Mesenteric fat pad (tissue), 1 donor: ENCODE results near the gene XXYLT1. TPM values are rescaled to one million over a fixed set of nuclear protein-coding genes. Genes with fewer than 3 reads are reported as not detected.

Experiments
- DNase-seq: peaks from one replicate; pipeline ENCODE4 v3.0.0-alpha.2; 2020; ENCODE audit warnings: low spot score
- total RNA-seq: library from RNA; stranded (reverse); fragmentation: NEBNext Ultra II Directional; extraction: Animal tissue kit (Norgen Biotek cat#: 25700); gene quantifications from one replicate; pipeline ENCODE4 v1.2.1, GENCODE V29; 2021
- donor health status: DM: yes; HTN: yes; CAD: no.

The XXYLT1 gene
- total RNA-seq, 1 donor from 2014 or later: 17.0 TPM

DNA sequence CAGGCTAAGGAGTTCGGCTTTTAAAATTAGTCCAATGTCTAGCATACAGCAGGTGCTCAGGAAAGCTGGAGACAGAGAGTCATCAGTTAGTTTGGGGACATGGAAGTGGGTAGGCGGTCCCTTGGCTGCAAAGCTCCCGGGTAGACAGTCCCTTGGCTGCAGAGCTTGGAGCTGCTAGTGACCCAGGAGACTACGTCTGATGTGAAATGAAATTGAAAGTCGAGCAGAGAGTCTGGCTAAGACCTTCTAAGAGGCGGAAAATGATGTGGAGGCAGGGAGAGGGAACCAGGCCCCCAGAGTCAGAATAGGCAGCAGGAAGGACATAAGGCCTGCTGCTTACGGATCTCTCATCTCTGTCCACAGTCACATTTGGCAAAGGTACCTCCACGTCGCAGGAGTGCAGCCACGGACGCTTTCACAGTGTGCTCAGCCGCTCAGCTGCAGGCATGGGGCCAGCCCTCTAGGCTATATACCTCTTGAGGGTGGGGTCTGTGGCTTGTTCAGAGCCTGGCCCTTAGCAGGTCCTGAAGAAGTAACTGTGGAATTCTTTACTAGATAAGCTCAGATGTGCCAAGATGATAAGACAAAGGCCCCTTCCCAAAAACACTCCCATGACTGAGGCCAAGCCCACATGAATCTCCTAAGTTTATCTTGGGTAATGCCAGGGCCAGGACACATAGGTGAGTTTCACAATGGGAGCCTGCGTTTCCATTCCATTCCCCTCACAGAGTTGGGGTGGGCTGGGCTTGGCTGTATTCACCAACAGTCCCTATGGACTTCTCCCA, 131.7 kb downstream of the XXYLT1 start:
- no peak for DNase-seq

DNA sequence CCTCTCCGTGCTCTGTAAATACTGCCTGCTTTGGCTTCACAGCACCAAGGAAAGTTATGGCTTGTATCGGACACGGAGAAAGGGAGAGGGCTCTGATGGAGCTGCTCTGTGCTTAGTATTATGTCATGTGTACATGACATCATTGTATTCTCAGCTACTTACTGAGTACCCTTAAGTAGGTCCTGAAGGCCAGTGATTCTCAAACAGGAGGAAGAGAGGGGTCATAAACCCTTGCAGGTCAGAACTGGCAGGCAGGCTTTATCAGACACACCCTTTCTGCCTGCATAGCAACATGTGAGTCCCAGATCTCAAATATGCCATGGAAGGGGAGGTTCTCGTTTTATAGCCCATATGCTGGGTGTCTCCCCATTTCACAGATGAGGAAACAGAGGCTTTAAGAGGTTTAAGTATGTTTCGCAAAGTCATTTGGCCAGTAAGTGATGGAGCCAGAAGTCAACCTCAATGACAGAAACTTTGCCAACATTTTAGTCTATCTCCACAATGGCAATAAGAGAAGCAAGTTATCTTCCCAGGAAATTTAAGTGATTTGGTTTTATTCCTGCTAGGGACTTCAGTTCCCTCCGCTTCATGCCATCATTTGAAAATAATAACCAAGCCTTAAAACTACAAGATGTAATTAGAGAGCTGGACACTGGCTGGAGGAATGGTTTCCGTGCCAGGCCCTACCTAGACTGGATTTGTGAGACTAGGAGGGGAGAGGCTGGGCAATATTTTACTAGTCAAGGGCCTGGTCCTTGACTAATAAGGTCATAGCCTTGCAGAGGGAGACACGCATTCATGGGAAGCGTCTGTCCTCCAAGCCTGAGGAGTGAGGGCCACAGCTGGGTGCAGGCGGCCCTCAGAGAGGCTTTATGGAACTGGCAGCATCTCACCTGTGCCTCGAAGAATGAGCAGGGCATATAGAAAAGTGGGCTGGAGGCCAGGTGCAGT, 133.0 kb downstream of the XXYLT1 start:
- DNase-seq: no peak

- no peak for DNase-seq
Observed at GRCh38 chr3:195135917-195136316, 135.0 kb downstream of the XXYLT1 start.

DNA sequence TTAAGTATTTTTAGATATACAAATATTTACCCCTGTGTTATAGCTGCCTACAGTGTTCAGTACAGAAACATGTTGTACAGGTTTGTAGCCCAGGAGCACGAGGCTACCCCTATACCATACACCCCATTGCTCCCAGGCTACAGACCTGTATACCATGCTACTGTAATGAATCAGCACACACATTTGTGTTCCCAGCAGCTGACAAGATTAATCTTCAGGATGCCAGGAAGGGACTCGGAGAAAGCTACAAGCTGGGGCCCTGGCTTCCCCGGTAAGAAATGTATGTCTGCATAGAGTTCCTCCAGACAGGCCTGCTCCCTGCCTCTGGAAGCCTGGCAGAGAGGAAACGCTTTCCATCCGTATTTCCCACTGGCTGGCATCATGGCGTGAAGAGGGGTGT, 136.5 kb downstream of the XXYLT1 start:
- DNase-seq: no peak

- no peak for DNase-seq
Observed at GRCh38 chr3:195133462-195133861, 137.5 kb downstream of the XXYLT1 start.

DNA sequence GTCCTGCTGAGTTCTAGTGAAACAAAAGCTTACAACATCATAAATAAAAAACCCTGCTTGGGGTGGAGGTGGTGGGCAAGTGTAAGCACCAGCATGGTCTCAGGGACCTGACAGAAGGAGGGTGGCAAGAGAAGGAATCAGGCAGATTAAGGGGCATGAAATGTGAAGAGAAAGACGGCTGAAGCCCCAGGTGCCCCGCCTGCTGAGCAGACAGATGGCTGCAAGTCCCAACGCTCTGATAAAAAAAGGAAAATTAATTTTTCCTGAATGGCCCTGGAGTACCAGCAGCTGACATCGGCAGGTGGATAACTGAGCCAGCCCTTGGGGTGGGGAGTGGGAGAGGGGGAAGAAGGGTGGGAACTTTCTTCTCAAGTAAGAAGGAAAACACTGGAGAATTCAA, 137.9 kb downstream of the XXYLT1 start:
- no peak for DNase-seq

GRCh38 chr3:195131176-195131575, 139.8 kb downstream of the XXYLT1 start:
- no peak for DNase-seq

GRCh38 chr3:195129644-195130492, 141.1 kb downstream of the XXYLT1 start:
- no peak for DNase-seq

GRCh38 chr3:195129072-195129643, 141.8 kb downstream of the XXYLT1 start:
- DNase-seq: no peak

DNA sequence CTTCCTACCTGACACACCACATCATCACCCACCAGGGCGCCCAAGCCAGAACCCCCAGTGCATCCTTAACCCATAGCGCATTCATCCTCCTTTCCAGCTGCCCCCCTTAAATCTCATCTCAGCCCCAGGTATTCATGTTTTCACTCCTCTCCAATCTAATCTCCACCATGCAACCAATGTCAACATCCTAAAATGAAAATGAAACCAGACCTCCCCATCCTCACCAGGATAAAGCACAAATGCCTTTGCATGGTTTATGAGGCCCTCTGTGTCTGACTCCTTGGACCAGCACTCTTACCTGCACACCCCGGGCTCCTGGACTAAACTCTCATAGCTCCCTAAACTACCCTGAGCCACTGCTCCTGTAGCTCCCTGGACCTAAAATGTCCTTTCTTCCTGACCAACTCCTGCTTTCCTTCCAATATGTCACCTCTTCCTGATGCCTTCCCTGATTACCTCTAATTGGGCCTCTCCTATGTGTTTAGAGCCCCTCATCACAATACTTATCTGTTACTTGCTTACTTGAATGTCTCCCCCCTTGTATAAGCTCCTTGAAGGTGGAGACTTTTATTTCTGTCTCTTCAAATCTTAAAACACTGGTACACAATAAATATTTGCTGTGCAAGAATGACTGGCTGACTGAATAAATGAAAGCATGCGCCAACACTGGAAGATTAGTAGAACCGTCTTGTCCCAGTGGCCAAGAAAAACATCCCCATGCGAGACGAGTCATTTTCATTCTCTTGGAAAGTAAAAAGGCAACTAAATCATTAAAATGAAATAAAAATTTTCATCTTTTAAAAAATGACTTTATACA, 142.5 kb downstream of the XXYLT1 start:
- no peak for DNase-seq

DNA sequence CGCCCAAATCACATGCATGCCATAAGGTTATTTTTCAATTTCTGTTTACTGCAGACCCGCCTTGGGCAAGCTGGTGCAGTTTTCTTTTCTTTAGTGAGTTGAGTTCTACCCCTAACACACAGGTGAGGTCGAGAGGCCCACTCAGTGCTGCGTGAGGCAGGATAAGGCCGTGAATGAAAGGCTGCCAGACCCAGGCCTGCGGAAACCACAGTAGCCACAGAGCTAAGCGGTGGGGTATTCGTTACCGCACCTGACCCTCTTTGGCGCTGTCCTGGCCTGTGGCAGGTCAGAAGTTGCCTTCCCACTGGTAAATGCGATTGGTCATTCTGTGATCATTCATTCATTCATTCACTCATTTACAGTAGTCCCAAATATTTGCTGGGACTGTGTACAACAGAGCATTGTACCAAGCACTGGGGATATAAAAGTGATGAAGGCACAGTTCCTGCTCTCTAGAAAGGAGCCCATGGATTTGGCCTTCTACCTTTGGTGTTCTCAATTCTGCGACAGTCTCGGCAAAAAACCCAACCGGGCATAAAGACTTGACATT, 144.8 kb downstream of the XXYLT1 start:
- DNase-seq: no peak

DNA sequence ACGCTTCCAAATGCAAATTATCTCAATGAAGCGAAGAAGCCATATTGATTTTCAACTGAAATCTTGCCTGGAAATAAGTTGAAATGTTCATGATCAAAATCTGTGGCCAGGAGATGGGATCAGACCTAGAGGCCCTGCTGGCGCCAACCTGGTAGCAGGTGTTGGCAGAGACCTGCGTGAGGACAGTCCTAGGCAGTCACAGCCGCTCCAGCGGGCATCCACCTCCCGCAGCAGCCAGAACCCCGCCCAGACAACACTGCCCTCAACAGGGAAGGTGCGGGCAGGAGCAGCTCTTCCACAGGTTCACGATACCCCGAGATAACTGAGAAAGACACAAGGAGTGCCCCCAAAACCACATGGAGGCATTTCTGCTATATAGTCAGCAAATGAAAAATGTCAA, 145.3 kb downstream of the XXYLT1 start:
- DNase-seq: no peak

DNA sequence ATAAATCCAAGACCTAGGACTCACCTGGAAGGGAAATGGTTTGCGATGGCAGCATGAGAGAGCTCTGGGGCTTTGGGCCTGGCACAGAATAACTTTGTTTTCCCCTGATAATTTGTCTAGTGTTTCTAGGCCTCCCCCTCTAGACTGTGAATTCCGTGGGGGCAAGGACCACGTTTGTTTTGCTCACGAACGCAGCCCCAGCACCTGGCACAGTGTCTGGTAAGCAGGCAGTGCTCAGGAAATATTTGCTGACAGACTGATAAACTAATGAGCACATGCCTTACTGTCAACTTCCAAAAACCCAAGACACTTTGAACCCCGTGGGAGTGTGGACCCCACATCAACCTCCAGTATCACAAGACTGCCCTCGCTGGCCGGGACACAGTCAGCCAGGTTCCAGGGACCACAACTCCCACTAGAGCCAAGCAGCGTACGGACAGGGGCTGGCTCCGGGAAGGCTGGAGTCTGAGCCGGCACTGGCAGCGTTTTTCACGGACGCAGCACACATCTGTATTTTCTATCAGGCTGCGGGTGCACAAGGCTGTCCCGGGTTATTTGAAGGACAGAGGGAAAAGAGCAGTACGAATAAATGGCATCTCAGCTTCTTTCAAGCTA, 146.5 kb downstream of the XXYLT1 start:
- no peak for DNase-seq

DNA sequence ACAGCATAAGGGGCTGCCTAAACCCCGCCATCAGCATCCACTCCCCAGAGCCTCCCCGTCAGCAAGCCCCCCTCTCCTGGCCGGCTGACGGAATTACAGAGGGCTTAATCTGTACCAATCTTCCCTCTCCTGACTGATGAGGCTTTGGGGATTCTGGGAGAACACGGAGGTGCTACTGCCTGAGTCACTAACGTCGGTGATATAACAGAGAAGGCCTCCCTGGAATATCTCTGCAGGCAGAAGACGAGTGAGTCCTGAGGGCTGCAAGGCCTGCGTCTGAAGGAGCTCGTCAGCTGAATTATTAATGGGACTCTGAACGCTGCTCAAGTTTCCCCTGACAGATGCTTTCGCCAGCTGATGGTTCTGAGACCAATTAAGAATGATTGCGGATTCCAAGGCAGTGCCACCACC, 147.7 kb downstream of the XXYLT1 start:
- no peak for DNase-seq

DNA sequence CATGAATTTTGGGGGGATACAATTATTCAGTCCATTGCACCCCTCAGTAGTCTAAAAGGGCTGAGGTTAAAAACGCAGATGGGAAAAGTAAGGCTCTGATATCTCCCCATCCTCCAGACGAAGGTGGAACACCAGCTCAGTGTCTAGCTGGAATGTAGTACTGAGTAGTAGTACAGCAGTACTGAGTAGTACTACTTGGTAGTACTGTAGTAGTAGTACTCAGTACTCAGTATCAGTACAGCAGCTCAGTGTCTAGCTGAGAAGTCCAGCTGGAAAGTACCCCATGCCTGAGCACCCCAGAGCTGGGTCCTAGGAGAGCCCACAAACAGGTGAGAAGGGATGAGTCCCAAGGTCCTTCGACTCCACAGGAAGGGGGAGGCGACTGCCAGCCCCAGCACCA, 148.7 kb downstream of the XXYLT1 start:
- DNase-seq: no peak

DNA sequence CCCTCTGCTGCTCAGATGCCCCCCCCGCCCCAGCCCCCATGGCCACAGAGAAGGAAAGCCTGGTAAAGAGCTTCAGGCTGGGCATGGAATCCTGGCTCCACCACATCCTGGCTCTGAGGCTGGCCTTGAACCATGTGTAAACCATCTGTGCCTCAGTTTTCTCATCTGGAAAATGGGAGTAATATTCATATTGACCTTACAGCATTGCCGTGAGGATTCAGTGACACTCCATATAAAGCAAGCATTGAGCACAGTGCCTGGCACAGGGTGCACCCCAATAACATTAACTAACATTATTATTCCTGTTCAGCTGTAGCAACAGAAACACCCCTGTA, 150.7 kb downstream of the XXYLT1 start:
- DNase-seq: no peak

DNA sequence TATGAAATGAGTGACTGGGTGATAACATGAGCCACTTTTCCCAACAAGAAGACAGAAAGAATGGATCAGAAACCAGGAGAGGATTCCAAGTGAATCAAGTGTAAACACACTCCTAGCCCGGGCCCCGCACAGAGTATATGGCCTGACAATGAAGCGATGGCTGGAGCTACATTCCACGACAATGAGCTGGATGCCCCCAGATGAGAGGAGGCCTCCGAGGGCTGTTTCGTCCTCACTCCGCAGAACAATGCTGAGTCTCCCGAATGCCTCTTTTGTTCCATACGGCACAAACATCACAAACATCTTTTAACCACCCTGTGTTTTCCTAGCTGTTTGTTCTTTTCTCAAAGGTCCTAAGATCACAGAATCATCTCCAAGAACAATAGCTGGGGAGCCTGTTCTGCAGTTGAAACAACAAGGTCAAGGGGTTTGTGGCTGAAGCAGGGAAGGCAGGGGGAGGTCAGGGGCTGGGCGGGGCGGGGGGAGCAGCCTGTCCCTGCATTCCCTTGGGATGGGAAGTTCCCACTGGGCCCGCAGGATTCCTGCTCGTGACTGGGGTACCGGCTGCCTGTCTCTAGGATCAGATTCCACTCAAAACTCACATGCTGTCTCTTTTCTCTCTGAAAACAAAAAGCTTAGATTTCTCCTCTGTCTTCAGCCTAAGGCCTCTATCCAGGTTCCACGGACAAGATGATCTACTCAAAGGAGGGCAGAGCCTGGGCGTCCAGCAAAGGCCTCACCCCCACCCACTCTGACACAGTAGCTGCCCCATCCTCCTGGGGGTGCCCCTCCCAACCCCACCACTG, 151.3 kb downstream of the XXYLT1 start:
- DNase-seq: no peak

DNA sequence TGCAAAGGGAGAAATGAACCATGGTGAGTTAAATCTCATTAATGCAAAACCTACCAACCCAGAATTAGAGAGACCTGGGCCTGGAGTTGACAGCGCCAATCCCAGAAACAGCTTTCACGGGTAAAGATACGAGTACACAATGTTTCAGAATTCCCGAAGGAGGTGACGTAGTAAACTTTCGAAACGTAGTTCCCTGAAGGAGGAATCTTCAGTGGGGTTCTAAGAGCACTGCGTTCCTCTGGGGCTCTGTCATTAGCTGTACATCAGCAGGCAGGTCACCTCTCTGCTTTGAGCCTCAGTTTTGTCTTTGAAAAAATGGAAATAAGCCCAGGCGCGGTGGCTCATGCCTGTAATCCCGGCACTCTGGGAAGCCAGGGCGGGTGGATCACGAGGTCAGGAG, 152.3 kb downstream of the XXYLT1 start:
- no peak for DNase-seq
